Measurements from ENCODE around the gene BCL2L14.

- TF ChIP-seq CTCF (IDR thresholded peaks at IDR 0.05; ENCODE audit: low read length) (no peak), EZH2 (IDR thresholded peaks at IDR 0.05; ENCODE audit: borderline replicate concordance, low read length) (no peak)
Observed at GRCh38 chr12:12108441-12109058, 37.8 kb downstream of the BCL2L14 start.

Data from OCI-LY1 (cell line).